Fibroblast of pulmonary artery (primary cell): ENCODE results near the gene WDR90.
A peak's percentile ranks its signal among the peaks of the same experiment; 100 is the strongest.
"Not testable (repeated sequence)": the region's sequence is repeated elsewhere in the genome, so short reads cannot be mapped to it uniquely, and the experiment has no call there.

Source experiments
- DNase-seq: peaks from one replicate; pipeline ENCODE4 v3.0.0-alpha.2; 2010; ENCODE audit warnings: low read depth
- H3K4me3 ChIP-seq: replicated peaks from 2 replicates; pipeline ENCODE4 v1.5.1; 2011; ENCODE audit warnings: low read depth, mild to moderate bottlenecking, control low read depth, low read length, moderate library complexity
- TF ChIP-seq, protein P1 (sequence below): IDR thresholded peaks from 2 replicates; pipeline ENCODE4 v1.5.1; 2011; ENCODE audit warnings: mild to moderate bottlenecking, control low read depth, low read length, inconsistent platforms; ENCODE audit errors: missing control alignments

Gene WDR90

DNA sequence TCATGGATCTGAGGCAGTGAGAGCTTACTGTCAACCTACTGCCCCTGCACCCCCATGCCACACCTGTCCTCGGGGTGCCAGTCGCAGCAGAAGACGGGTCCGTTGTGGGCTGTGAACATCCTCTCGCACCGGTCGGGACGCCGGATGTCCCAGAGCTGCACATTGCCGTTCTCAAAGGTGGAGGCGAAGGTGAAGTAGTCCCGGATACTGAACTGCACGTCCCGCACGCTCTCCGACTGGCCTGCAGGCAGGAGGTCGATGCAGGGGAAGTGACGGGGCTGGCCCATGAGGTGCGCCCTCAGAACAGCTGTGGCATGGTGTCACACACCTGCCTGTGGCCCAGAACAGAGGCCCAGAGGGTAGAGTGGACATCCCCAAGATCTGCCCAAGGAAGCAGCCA, 38.3 kb downstream of the WDR90 start:
- DNase-seq: no peak
- TF ChIP-seq, protein P1, sequence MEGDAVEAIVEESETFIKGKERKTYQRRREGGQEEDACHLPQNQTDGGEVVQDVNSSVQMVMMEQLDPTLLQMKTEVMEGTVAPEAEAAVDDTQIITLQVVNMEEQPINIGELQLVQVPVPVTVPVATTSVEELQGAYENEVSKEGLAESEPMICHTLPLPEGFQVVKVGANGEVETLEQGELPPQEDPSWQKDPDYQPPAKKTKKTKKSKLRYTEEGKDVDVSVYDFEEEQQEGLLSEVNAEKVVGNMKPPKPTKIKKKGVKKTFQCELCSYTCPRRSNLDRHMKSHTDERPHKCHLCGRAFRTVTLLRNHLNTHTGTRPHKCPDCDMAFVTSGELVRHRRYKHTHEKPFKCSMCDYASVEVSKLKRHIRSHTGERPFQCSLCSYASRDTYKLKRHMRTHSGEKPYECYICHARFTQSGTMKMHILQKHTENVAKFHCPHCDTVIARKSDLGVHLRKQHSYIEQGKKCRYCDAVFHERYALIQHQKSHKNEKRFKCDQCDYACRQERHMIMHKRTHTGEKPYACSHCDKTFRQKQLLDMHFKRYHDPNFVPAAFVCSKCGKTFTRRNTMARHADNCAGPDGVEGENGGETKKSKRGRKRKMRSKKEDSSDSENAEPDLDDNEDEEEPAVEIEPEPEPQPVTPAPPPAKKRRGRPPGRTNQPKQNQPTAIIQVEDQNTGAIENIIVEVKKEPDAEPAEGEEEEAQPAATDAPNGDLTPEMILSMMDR: no peak
- no peak overlapping the region for H3K4me3 ChIP-seq

DNA sequence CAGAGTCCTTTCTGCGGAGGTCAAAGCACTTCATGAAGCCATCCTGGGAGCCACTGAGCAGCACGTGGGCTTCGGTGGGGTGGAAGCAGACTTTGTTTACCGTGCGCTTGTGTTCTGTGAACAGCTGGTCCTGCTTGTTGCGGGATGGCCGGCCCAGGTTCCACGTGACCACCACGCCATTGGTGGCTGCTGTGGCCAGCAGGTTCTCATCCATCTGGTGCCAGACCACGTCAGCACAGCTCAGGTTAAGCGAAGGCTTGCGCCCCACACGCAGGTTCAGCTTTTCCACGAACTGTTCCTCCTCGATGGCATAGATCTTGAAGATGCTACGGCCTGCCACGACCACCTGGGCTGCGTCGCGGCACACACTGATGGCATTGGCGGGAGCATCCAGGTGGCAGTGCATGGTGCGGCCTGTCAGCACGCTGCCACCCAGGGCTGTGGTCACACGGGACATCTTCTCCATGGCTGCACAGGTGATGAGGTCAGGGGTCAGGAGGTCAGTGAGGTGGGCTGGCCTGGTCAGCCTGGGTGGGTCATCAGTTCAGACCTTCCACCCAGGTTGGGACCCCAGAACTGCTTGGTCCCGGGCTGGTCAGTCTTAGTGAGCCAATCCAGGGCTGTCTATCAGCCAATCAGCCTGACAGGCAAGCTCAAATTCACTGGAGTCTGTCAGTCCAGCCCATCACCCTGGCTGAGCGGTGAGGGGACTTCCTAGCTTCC, 40.2 kb downstream of the WDR90 start:
- TF ChIP-seq, protein P1: no peak
- no peak for DNase-seq
- H3K4me3 ChIP-seq: peak overlapping the region; percentile 87

DNA sequence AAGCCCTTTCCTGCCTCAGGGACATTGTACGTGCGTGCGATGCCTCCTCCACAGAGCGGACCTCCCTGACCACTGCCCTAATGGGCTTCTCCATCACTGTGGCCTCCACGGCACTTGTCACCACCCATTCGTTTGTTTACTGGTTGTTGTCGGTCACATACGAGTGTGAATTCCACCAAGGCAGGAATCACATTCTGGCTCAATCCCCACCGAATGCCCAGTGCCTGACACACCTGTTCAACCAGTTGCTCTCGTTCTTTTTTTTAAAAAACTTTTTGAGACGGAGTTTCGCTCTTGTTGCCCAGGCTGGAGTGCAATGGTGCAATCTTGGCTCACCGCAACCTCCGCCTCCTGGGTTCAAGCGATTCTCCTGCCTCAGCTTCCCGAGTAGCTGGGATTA, 42.1 kb downstream of the WDR90 start:
- DNase-seq, H3K4me3 ChIP-seq: not testable (repeated sequence)

DNA sequence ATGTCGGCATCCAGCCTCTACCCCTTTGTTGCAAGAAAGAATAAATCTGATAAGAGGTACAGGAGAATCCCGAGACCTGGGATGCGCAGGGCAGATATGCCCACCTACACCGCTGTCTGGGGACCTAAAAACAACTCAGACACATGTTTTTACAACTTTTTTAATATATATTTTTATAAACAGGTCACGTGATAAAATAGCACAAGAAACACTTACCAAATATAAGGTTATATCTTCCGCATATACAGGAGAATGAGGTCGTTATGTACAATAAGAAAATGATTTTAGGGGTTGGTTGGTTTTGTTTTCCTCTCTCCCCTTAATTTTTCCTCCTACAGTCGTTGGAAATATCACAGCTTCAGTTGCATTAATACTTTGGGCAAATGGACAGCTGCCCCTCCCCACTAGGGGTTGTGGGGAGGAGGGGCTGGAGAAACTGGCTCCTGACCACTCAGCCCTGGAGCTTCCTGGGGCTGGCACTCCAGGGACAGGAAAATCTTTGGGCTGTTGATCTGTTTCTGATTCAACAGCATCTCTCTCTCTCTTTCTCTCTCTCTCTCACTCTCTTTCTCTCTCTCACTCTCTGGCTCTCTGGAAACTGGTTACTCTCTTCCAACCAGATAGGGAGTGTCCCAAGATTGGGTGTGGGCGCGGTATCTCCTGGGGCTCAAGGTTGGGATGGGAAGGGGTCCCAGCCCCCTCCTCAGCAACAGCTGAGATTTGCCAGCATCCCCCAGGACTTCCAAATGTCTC, 43.4 kb downstream of the WDR90 start:
- no peak overlapping the region for H3K4me3 ChIP-seq
- TF ChIP-seq, protein P1: no peak
- no peak for DNase-seq

DNA sequence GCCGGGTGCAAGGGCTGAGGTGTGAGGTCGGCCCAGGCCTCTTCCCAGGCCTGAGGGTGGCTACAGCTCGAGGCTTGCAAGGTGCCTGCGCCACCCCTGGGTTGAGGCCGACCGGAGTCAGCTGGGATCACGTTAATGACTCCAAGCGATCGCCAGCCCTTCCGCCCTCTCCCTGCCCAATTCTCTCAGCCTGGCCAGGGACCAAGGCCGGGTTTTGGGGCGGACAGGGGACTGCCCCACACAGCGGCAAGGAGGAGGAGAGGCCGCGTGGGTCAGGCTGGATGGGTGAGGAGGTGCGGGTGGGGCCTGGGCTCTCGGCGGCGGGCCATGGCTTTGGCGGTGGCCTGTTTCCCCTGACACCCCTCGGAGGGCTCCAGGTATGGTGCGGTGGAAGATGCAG, 44.2 kb downstream of the WDR90 start:
- no peak overlapping the region for H3K4me3 ChIP-seq
- DNase-seq: no peak
- TF ChIP-seq, protein P1: no peak

DNA sequence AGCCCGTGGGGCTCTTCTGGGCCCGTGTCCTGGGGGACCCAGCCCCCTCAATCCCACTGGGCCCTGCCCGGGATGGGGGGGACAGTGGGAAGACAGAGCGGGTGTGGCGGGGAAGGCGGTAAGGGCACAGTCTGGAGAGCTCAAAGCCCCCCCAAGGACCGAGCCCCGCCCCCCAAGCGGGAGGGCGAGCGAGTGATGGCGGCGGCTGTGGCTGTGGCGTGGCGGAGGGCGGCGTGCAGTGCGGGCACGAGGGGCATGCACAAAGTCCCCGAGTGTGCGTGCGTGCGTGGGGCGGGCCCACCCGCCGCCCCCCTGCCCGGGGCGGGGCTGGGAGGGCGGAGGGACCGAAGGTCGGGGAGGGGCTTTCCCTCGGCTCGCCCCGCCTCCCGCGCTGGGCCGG, 44.6 kb downstream of the WDR90 start:
- H3K4me3 ChIP-seq: no peak overlapping the region
- TF ChIP-seq, protein P1: no peak
- no peak for DNase-seq

DNA sequence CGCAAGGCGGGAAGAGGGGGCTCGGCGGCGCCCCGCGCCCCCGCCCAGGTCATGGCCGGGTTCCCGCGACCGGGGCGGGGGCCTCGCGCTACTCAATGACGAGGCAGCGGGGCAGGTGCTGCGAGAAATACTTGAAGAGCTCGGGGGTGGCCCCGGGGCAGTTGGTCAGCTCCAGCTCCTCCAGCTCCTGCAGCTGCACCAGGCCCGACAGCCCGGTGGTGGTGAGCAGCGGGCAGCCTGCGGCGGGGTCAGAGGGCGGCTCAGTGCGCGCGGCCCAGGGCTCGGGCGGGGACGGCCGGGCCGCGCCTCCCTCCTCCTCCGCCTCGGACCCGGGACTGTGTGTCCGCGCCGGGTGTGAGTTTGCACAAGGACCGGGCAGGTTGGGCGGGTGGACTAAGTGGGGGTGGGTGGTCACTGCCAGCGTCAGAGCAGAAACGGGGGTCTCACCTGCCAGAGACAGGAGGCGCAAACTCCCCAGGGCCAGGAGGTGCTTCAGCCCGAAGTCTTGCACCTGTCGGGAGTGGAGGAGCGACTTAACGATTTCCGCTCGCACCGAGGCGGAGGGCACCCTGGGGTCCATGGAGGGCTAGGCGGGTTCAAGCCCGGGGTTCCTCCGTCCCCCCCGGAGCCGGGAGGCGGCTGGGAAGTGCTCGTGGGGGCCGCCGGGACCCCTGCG, 45.2 kb downstream of the WDR90 start:
- H3K4me3 ChIP-seq: no peak overlapping the region
- DNase-seq: no peak
- TF ChIP-seq, protein P1: no peak
